Epithelial cell of proximal tubule (primary cell): ENCODE results near the gene SORCS2. TPM values are rescaled to one million over a fixed set of nuclear protein-coding genes. Genes with fewer than 3 reads are reported as not detected.

ENCODE experiments used
- DNase-seq: peaks from one replicate; pipeline ENCODE4 v3.0.0-alpha.2; 2011; ENCODE audit warnings: low read depth
- H3K4me3 ChIP-seq: 2 replicates; pipeline ENCODE4 v1.5.1; 2011; ENCODE audit warnings: low read depth, mild to moderate bottlenecking, low read length
- total RNA-seq: library from RNA; depleted of rRNA; stranded (reverse); fragments of >200 nt; gene quantifications from 2 replicates; pipeline ENCODE4 v1.2.3, GENCODE V29; 2015
- TF ChIP-seq, protein P1 (sequence below): conservative IDR thresholded peaks from 2 replicates; pipeline ENCODE4 v1.5.1; 2012; ENCODE audit warnings: low read depth, mild to moderate bottlenecking, low read length

Gene SORCS2
- total RNA-seq, 1 donor from 2014 or later, result 0.29 TPM

- H3K4me3 ChIP-seq, result no peak overlapping the region
- TF ChIP-seq, protein P1, sequence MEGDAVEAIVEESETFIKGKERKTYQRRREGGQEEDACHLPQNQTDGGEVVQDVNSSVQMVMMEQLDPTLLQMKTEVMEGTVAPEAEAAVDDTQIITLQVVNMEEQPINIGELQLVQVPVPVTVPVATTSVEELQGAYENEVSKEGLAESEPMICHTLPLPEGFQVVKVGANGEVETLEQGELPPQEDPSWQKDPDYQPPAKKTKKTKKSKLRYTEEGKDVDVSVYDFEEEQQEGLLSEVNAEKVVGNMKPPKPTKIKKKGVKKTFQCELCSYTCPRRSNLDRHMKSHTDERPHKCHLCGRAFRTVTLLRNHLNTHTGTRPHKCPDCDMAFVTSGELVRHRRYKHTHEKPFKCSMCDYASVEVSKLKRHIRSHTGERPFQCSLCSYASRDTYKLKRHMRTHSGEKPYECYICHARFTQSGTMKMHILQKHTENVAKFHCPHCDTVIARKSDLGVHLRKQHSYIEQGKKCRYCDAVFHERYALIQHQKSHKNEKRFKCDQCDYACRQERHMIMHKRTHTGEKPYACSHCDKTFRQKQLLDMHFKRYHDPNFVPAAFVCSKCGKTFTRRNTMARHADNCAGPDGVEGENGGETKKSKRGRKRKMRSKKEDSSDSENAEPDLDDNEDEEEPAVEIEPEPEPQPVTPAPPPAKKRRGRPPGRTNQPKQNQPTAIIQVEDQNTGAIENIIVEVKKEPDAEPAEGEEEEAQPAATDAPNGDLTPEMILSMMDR, result no peak
- no peak for DNase-seq
These were observed 223.8 kb downstream of the SORCS2 start for GRCh38 chr4:7415927-7416686.

DNA sequence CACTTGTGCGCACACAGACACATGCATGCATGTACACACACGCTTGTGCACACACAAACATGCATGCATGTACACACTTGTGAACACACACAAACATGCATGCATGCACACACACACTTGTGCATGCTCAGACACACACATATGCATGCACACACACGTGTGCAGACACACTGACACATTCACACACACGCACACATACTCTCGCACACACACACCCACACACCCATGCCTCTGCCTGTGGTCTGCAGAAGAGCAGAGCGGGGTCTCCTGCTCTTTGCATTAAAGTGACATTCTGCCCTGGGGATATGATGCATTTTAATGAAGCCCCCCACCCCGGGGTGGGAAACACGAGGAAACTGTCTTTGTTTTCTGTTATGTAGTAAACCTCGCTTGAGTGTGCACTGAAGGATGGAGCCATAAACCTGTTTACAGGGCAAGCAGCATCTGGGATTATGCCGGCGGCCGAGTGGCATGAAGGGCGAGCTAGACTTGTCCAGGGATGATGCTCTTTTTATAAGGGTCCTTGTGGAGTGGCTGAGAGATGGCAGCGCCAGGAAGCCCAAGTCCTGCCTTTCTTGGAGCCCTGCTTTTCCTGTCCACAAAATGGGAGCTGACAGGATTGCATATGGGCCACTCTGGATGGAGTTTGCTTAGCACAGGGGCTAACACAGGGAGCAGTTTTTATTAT lies 224.6 kb downstream of the SORCS2 start:
- H3K4me3 ChIP-seq, result no peak overlapping the region
- TF ChIP-seq, protein P1, result no peak
- DNase-seq, result no peak

DNA sequence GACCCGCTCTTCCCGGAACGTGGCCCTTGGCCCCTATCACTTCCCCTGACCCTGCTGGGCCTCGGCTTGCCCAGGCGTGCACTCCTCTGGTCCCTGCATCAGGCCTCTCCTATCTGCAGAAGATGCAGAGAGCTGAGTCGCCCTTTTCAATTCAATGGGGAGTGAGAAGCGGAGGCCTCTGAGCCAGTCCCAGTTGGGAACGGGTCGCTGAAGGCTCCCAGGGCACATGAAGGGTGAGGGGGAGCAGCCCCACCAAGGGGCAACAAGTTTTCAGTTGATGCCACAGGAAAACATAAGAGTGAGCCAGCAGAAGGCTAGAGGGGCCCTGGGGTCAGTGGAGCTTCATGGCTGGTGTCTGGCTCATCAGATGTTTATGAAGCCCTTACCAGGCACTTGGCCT lies 225.3 kb downstream of the SORCS2 start:
- TF ChIP-seq, protein P1, result no peak
- no peak overlapping the region for H3K4me3 ChIP-seq
- no peak for DNase-seq

DNA sequence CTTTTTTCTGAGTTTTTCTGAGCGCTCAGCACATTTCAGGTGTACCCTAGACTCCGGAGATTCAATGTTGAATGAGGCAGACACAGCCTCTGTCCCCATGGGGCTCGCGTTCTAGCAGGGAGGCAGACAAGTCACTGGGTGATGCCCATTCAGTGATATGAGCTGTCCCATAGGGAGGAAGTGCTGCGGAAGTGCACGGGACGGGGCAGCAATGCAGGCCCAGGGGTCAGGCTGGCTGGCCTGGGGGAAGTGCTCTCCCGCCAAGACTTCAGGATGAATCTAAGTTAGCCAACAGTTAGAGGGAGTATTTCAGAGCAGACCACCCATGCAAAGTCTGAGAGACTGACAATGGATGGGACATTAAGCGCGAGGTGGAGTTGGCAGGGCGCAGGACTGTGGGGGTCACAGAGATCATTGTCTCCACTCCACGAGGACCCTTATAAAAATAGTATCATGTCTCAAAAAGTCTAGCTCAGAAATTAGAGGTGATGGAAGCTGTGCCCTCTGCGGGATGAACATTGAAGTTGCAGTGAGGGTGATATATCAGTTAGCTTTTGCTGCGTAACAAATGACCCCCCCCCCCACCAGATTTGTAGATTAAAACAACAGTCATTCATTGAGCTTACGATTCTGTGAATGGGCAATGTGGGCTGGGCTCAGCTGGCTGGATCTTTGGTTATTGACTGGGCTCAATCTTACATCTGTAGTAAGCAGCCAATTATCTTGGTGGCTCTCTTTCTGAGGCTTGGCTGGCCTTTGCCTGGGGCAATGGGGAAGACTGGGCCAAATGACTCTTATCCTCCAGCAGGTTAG lies 226.0 kb downstream of the SORCS2 start:
- TF ChIP-seq, protein P1, result no peak
- H3K4me3 ChIP-seq, result no peak overlapping the region
- no peak for DNase-seq

- TF ChIP-seq, protein P1, result no peak
- DNase-seq, result no peak
- no peak overlapping the region for H3K4me3 ChIP-seq
These were observed 227.8 kb downstream of the SORCS2 start for GRCh38 chr4:7419961-7420660.

GRCh38 chr4:7420661-7421040 lies 228.3 kb downstream of the SORCS2 start:
- TF ChIP-seq, protein P1, result no peak
- DNase-seq, result no peak

More at GRCh38 chr4:7420661-7421040, 228.3 kb downstream of the SORCS2 start:
- H3K4me3 ChIP-seq, result no peak overlapping the region
